MCF 10A (cell line): ENCODE results near the gene PRIMA1. TPM values are rescaled to one million over a fixed set of nuclear protein-coding genes. Genes with fewer than 3 reads are reported as not detected.

Experiments
- BruUV-seq: library from RNA; stranded (reverse); fragments of 400-500 nt; replicated peaks from 2 replicates; lab custom pipeline; 2021; lab: Mats Ljungman, UMichigan
- CTCF ChIA-PET: fragments of 300-600 bp; sonication (Branson Sonifier 250); formaldehyde crosslinking; extraction: SDS; loops from one replicate; lab custom pipeline; 2021; ENCODE audit warnings: antibody characterized with exemption, inconsistent platforms; lab: Yijun Ruan, JAX
- POLR2A ChIA-PET: fragments of 300-600, 350-650 bp; sonication (Branson Sonifier 250); formaldehyde crosslinking; extraction: SDS; loops from one replicate; lab custom pipeline; 2020; ENCODE audit warnings: antibody characterized with exemption, inconsistent platforms; lab: Yijun Ruan, JAX
- DNase-seq: peaks from one replicate; pipeline ENCODE4 v3.0.0-alpha.2; 2018; ENCODE audit not compliant: unreplicated experiment
- H3K27ac Mint-ChIP-seq: one replicate; pipeline ENCODE4 v1.8.0; 2022; ENCODE audit warnings: mild to moderate bottlenecking, low read depth, mixed read lengths; ENCODE audit not compliant: unreplicated experiment
- H3K27me3 Mint-ChIP-seq: one replicate; pipeline ENCODE4 v1.8.0; 2022; ENCODE audit warnings: mixed read lengths; ENCODE audit not compliant: insufficient read depth, unreplicated experiment
- H3K36me3 Mint-ChIP-seq: one replicate; pipeline ENCODE4 v1.8.0; 2022; ENCODE audit warnings: mild to moderate bottlenecking, moderate library complexity, mixed read lengths; ENCODE audit not compliant: insufficient read depth, unreplicated experiment
- H3K4me1 Mint-ChIP-seq: one replicate; pipeline ENCODE4 v1.8.0; 2022; ENCODE audit warnings: mixed read lengths; ENCODE audit not compliant: insufficient read depth, unreplicated experiment
- H3K4me3 Mint-ChIP-seq: one replicate; pipeline ENCODE4 v1.8.0; 2022; ENCODE audit warnings: mild to moderate bottlenecking, moderate library complexity, mixed read lengths; ENCODE audit not compliant: unreplicated experiment
- H3K9me3 Mint-ChIP-seq: one replicate; pipeline ENCODE4 v1.8.0; 2022; ENCODE audit warnings: mixed read lengths; ENCODE audit not compliant: unreplicated experiment
- intact Hi-C: fragments of 100-400 bp; cut with micrococcal nuclease; formaldehyde crosslinking; loops from 2 replicates; pipeline ENCODE4 v1.14.1; 2022
- total RNA-seq: library from RNA; stranded (reverse); gene quantifications from 2 replicates; pipeline ENCODE4 v1.2.3, GENCODE V29; 2022
- TF ChIP-seq, protein P1 (sequence below): fragments of 200-600 bp; IDR thresholded peaks from one replicate; pipeline ENCODE4 v1.8.0; 2022; ENCODE audit warnings: antibody characterized with exemption, mild to moderate bottlenecking; ENCODE audit not compliant: unreplicated experiment

Gene PRIMA1
- total RNA-seq, 1 experiment from 2014 or later = not detected

DNA sequence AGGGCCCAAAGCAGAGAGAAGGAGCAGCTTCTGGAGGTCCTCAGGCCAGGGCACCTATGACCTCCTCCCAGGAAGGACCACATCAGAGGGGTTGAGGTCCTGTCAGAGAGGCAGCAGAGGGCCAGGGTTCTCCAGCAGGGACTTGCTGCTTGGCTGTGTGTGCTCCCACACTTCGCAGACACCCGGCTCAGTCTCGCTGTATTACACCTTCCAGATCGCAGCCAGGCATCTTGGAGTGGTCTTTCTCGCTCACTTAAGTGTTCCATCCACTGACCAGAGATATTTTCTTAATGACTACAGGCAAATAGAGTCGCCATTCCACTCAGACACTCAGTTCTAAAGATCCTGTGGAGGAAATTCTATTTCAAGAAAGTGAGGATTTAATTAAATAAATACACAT lies 84.3 kb downstream of the PRIMA1 start:
- Mint-ChIP-seq H3K4me3 (no peak overlapping the region), H3K36me3 (peaks cover 4% of the 10 kb centered on the region), H3K27me3 (peaks cover 39% of the 10 kb centered on the region), H3K27ac (no peak overlapping the region), H3K4me1 (peaks cover 2% of the 10 kb centered on the region), H3K9me3 (peaks cover 9% of the 10 kb centered on the region)
- BruUV-seq = no TSS peak
- TF ChIP-seq, protein P1, sequence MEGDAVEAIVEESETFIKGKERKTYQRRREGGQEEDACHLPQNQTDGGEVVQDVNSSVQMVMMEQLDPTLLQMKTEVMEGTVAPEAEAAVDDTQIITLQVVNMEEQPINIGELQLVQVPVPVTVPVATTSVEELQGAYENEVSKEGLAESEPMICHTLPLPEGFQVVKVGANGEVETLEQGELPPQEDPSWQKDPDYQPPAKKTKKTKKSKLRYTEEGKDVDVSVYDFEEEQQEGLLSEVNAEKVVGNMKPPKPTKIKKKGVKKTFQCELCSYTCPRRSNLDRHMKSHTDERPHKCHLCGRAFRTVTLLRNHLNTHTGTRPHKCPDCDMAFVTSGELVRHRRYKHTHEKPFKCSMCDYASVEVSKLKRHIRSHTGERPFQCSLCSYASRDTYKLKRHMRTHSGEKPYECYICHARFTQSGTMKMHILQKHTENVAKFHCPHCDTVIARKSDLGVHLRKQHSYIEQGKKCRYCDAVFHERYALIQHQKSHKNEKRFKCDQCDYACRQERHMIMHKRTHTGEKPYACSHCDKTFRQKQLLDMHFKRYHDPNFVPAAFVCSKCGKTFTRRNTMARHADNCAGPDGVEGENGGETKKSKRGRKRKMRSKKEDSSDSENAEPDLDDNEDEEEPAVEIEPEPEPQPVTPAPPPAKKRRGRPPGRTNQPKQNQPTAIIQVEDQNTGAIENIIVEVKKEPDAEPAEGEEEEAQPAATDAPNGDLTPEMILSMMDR = no peak
- intact Hi-C loops = no loop called here
- CTCF ChIA-PET = interaction anchor here (1.0 to 1.7 kb wide), 2 partner anchors 9 to 189 kb away, joined by 3 read pairs; no protein-coding TSS in a partner anchor
- POLR2A ChIA-PET = no interaction called here
- no peak for DNase-seq

DNA sequence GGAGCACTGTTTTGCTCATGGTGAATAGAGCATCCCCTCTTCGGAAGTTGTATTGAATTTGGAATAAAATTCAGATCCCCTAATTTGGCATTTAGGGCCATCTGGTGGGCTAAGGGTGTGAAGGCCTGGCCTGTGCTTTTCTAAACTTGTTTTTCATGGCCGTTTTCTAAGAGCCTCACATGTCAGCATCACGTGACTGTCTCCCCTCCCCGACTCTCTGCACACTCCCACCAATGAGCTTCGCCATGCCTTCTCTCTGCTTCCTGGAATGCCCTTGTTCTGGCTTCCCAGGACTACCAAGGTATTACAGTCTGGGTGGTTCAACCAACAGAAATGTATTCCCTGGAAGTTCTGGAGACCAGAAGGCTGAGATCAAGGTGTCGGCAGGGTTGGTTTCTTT lies 85.3 kb downstream of the PRIMA1 start:
- no peak for DNase-seq
- Mint-ChIP-seq H3K27me3 (peaks cover 40% of the 10 kb centered on the region), H3K4me1 (no peaks in the 10 kb centered on the region), H3K36me3 (no peaks in the 10 kb centered on the region), H3K9me3 (peaks cover 12% of the 10 kb centered on the region), H3K27ac (no peak overlapping the region), H3K4me3 (no peak overlapping the region)
- TF ChIP-seq, protein P1 = no peak
- POLR2A ChIA-PET = no interaction called here
- no TSS peak for BruUV-seq
- CTCF ChIA-PET = interaction anchor here (1.0 to 1.7 kb wide), 2 partner anchors 10 to 190 kb away, joined by 3 read pairs; no protein-coding TSS in a partner anchor
- intact Hi-C loops = no loop called here

DNA sequence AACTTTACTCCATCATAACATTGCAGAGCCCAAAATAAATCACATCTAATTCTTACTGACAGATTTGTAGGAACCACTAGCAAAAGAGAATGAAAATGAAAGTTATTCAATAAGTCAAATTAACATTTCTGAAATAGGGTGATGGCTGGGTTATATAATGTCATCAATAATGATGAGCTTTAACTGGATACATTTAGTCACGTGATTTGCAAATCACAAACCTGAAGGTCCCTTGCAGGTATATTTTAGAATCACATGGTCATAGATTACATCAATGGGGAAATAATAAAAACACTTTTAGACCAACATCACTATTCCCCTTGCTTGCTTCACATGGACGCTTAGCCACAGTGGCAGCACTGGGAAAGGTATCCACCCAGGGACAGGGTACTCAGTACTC lies 86.7 kb downstream of the PRIMA1 start:
- ChIA-PET POLR2A (no interaction called here), CTCF (no interaction called here)
- intact Hi-C loops = no loop called here
- no peak for DNase-seq
- H3K9me3 Mint-ChIP-seq = peaks cover 16% of the 10 kb centered on the region
- TF ChIP-seq, protein P1 = no peak
- H3K4me1 Mint-ChIP-seq = no peaks in the 10 kb centered on the region
- peaks cover 40% of the 10 kb centered on the region for H3K27me3 Mint-ChIP-seq
- no peak overlapping the region for H3K27ac Mint-ChIP-seq
- BruUV-seq = no TSS peak
- no peak overlapping the region for H3K4me3 Mint-ChIP-seq
- H3K36me3 Mint-ChIP-seq = no peaks in the 10 kb centered on the region

DNA sequence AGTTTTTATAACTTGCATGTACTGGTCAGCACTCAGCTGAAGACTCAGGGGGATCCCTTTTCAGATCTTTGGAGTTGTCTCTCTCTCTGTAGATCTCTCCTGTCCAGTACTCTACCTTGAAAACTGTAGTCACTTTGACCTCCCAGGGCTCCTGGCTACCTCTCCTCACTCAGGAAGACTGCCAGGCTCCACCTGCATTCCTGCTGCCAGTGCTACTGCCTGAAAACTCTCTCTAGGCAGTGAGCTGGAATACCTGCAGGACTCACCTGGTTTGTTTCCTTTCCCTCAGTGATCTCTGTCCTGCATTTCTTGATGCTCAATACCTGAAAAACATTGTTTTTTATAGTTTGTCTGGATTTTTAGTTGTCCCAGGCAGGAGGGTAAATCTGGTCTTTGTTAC lies 87.4 kb downstream of the PRIMA1 start:
- no peaks in the 10 kb centered on the region for H3K4me1 Mint-ChIP-seq
- CTCF ChIA-PET = no interaction called here
- no TSS peak for BruUV-seq
- peaks cover 40% of the 10 kb centered on the region for H3K27me3 Mint-ChIP-seq
- H3K36me3 Mint-ChIP-seq = no peaks in the 10 kb centered on the region
- H3K4me3 Mint-ChIP-seq = no peak overlapping the region
- POLR2A ChIA-PET = no interaction called here
- intact Hi-C loops = no loop called here
- no peak overlapping the region for H3K27ac Mint-ChIP-seq
- H3K9me3 Mint-ChIP-seq = peaks cover 16% of the 10 kb centered on the region
- TF ChIP-seq, protein P1 = no peak
- no peak for DNase-seq
